T-helper 2 cell (primary cell): ENCODE measurements around the gene ARCN1.
"Not testable (repeated sequence)": the region's sequence is repeated elsewhere in the genome, so short reads cannot be mapped to it uniquely, and the experiment has no call there.

Experiments
- DNase-seq, 5 experiments: peaks; one replicate each; pipeline versions ENCODE4 v3.0.0 to v3.0.0-alpha.2; 2012 to 2022

Gene ARCN1

GRCh38 chr11:118544647-118545010, 27.6 kb upstream of the ARCN1 start:
- no peak for DNase-seq

DNA sequence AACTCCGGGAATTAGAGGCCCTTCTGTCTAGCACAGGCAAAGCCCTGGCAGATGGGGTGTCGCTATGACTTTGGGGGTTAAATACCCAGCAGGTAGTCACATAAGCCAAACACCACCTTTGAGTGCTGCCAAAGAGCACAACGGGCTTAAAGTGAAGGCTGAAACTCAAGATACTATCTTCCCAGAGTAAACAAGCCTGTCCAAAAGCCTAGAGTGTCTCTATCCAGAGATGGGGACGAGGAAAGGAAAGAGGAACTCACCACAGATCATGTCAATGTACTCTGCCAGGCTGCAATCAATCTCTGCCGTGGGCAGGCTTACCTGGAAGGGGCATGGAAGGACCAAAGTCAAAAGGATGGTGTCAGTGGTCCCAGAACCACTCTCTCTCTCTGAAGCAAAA, 26.7 kb upstream of the ARCN1 start:
- no peak for DNase-seq

DNA sequence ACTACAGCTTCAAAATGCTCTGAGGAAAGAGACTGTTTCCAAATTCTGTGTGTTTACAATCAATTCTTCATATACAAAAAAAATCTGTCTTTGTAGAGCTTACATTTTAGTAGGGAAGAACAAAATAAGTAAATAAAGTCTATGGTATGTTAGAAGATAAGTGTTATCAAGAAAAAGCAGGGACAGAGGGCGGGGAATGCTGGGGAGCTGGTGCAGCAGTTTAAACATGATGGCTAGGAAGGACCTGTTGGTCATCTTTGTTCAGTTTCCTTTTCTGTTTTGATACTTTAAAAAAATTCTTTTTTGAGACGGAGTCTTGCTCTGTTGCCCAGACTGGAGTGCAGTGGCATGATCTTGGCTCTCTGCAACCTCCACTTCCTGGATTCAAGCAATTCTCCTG, 25.1 kb upstream of the ARCN1 start:
- no peak for DNase-seq

- DNase-seq: no peak
Observed at GRCh38 chr11:118552341-118552740, 19.9 kb upstream of the ARCN1 start.

- DNase-seq: no peak
Observed at GRCh38 chr11:118560806-118561205, 11.4 kb upstream of the ARCN1 start.

- DNase-seq: no peak
Observed at GRCh38 chr11:118565051-118565450, 7.2 kb upstream of the ARCN1 start.

DNA sequence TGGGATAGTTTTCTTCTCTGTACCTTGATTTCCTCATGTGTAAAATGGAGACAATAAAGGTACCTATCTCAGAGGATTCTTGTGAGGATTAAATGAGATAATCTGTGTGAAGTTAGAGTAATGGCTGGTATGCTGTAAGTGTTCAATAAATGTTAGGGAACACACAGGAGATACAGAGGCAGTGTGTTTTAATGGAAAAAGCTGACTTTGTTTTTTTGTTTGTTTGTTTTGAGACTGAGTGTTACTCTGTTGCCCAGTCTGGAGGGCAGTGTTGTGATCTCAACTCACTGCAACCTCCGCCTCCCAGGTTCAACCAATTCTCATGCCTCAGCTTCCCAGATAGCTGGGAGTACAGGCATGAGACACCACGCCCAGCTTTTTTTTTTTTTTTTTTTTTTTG, 2.5 kb upstream of the ARCN1 start:
- DNase-seq: no peak

DNA sequence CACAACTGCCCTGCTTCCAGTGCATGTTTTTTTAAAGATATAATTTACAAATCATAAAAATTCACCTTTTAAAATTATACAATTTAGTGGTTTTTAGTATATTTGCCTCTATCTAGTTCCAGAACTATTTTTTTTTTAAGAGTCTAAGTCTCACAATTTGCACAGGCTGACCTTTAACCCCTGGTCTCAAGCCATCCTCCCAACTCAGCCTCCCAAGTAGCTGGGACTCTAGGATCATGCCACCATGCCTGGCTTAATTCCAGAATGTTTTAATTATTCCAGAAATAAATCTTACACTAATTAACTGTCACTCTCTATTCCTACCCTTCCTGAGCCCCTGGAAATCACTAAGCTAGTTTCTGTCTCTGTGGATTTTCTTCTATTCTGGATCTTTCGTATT, 1.4 kb upstream of the ARCN1 start:
- DNase-seq: no peak

DNA sequence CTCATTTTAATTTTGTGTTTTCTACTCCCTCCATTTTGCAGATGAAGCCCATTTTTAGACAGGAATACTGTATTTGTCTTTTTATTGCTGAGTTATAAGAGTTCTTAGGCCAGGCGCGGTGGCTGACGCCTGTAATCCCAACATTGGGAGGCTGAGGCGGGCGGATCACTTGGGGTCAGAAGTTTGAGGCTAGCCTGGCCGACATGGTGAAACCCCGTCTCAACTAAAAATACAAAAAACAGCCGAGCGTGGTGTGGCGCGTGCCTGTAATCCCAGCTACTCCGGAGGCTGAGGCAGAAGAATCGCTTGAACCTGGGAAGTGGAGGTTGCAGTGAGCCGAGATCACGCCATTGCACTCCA, 528 bp upstream of the ARCN1 start:
- DNase-seq: peak in 1 of 5 experiments; percentile 12

GRCh38 chr11:118572981-118573550, 857 bp downstream of the ARCN1 start:
- DNase-seq: peak in 3 of 5 experiments; percentile 15 to 82 (median 38)

- DNase-seq: no peak
Observed at GRCh38 chr11:118574636-118575035, 2.4 kb downstream of the ARCN1 start.

- not testable (repeated sequence) for DNase-seq
Observed at GRCh38 chr11:118577995-118578394, 5.8 kb downstream of the ARCN1 start.

DNA sequence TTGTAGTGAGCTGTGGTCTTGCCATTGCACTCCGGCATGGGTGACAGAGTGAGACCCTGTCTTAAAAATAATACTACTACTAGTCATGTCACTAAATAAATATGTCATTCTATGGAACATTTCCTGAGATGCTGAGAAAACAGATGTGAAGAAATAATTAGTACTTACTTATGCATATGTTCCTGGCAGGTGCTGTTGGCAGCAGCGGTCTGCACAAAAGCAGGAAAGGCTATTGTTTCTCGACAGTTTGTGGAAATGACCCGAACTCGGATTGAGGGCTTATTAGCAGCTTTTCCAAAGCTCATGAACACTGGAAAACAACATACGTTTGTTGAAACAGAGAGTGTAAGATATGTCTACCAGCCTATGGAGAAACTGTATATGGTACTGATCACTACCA, 8.8 kb downstream of the ARCN1 start:
- no peak for DNase-seq

DNA sequence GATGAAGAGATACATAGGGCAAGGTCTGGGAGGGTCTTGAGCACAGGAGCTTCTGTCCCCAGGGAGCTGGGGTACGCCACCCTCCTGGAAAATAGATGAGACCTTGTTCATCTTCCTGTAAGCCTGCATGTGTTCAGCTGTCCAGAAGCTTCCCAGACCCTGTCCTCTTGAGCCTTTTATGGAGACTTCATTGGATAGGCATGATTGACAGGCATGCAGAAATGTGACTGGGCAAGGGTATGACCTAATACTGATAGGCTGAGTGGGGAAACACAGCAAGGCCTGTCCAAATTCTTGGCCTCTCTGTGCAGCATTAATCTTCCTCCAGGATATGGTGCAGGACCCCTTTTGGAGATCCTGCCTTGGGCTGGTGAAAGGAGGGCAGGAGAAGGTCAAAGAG, 15.7 kb downstream of the ARCN1 start:
- no peak for DNase-seq

DNA sequence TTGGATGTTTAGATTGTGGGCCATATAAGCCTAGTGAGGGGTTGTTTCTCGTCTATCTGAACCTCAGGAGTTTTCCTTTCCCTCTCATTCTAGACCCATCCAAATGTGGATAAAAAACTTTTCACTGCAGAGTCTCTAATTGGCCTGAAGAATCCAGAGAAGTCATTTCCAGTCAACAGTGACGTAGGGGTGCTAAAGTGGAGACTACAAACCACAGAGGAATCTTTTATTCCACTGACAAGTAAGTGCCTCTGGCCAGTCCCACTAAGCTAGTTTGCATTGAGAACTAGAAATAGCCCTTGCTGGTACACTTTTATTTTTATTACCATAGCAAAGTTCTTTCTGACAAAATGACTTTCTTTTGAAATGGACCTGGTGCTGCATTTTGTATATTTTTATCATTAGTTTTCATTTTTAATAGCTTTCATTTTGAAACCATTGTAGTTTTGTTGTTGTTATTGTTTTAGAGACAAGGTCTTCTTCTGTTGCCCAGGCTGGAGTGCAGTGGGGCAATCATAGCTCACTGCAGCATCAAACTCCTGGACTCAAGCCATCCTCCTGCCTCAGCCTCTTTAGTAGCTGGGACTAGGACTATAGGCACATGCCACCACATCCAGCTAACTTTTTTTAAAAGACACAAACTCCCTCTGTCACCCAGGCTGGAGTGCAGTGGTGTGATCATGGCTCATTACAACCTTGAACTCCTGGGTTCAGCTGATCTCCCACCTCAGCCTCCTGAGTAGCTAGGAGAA, 20.6 kb downstream of the ARCN1 start:
- no peak for DNase-seq

GRCh38 chr11:118594984-118595383, 22.8 kb downstream of the ARCN1 start:
- DNase-seq: peak in 2 of 5 experiments; percentile 41 to 66

- DNase-seq: no peak
Observed at GRCh38 chr11:118596224-118597146, 24.3 kb downstream of the ARCN1 start.

- no peak for DNase-seq
Observed at GRCh38 chr11:118597556-118597955, 25.3 kb downstream of the ARCN1 start.

DNA sequence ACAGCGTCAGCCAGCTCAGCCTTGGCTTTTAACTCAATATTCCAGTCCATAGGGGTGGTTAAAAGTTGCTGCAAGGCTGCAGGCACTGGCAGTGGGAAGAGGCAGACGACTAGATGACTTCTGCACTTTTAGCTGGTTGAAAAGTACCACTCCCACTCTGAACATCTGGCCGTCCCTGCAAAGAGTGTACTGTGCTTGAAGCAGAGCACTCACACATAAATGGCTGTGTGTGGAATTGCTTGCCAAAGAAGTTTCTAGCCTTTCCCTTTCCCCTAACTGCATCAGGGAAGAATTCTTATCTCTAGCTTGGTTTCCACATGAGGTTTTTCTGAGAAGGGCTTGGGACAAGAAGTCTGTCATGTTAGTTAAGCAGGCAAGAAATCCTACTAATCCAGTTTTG, 30.1 kb downstream of the ARCN1 start:
- no peak for DNase-seq

DNA sequence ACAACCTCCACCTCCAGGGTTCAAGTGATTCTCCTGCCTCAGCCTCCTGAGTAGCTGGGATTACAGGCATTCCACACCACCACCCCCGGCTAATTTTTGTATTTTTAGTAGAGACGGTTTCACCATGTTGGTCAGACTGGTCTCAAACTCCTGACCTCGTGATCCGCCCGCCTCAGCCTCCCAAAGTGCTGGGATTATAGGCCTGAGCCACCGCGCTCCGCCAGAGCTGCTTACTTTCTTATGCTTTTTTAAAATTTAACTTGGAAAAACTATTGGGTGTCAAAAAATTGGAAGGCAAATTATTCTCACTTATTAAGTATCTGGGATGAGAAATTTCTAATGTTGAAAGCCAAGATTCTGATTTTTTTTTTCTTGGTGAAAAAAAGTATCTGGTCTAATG, 31.5 kb downstream of the ARCN1 start:
- DNase-seq: not testable (repeated sequence)

- DNase-seq: no peak
Observed at GRCh38 chr11:118604566-118604965, 32.4 kb downstream of the ARCN1 start.

GRCh38 chr11:118605116-118605867, 33.1 kb downstream of the ARCN1 start:
- no peak for DNase-seq
